GM20000 (cell line): ENCODE results near the gene NTSR2.

Source experiments
- DNase-seq: peaks from one replicate; pipeline ENCODE4 v3.0.0; 2012; ENCODE audit warnings: low spot score
- CTCF ChIP-seq: IDR thresholded peaks from 2 replicates; pipeline ENCODE4 v1.5.1; 2012; ENCODE audit warnings: mild to moderate bottlenecking, control low read depth; ENCODE audit errors: extremely low read depth, missing control alignments

NTSR2 gene

DNA sequence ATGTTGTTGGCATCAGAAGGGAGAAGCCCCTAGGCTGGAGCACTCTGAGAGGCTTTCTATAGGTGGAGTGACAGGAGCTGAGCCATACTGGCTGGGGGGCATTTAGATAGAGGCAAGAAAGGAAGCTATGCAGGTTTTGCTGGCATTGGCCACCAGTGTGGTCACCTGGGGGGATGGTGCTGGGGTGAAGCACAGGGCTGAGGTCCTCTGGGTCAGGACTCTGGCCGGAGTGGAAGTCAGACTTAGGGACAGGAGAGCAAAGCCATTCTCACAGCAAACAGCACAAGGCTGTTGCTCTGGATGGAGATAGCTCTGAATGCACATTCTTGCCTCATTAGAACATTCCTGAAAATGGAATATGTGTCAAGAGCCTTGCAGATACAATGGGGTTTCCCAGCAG, 47.4 kb downstream of the NTSR2 start:
- TF ChIP-seq CTCF, result no peak
- DNase-seq, result no peak

DNA sequence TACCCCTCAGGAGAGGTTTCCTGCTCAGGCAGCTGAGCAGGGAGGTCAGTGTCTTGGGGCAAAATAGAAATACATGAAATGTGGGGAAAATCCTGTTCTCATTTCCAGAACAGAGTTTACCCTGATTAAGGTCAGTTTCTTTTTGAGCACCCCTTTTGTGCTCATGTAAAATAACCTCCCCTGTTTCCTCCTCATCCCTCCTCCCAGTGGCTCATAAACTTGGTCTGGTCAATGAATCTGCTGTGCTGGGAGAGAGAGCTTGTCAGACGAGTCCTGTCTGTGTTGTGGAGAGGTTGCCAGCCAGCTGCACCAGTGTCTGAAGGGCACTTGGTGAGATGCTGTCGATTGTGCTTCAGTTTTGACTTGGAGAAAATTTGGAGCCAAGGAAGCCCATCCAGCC, 48.6 kb downstream of the NTSR2 start:
- no peak for DNase-seq
- TF ChIP-seq CTCF, result no peak

DNA sequence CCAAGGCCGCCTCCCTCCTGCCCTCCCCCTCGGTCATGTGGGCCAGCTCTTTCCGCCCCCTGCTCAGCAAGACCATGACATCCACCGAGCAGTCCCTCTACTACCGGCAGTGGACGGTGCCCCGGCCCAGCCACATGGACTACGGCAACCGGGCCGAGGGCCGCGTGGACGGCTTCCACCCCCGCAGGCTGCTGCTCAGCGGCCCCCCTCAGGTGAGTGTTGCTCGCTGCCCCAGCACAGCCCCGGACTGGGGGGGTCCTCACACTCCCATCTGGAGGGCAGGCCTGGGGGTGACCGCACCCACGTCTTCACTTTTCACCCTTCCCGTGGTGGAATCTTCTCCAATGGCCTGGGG, 51.3 kb downstream of the NTSR2 start:
- DNase-seq, result no peak
- no peak for TF ChIP-seq CTCF

DNA sequence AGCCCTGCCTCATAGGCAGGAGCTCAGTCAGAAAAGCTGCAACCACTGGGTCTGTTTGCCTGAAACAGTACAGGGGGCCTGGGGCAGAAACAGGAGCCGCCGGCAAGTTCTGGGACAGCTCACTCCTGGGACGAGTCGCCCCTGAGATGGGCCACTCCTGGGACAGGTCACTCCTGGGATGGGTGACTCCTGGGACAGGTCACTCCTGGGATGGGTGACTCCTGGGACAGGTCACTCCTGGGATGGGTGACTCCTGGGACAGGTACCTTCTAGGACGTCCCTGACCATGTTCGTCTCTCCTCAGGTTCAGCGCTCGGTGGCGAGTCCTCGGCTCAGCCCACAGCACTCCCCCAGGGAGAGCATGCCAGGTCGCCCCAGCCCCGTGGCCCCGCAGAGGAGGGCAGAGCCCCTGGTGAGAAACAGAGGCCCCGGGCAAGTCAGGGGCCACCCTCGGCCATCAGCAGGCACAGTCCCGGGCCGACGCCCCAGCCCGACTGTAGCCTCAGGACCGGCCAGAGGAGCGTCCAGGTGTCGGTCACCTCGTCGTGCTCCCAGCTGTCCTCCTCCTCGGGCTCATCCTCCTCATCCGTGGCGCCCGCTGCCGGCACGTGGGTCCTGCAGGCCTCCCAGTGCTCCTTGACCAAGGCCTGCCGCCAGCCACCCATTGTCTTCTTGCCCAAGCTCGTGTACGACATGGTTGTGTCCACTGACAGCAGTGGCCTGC, 51.8 kb downstream of the NTSR2 start:
- no peak for DNase-seq
- no peak for TF ChIP-seq CTCF

- no peak for TF ChIP-seq CTCF
- DNase-seq, result no peak
Measured at GRCh38 chr2:11617527-11617926, 52.5 kb downstream of the NTSR2 start.

GRCh38 chr2:11616851-11617415, 53.1 kb downstream of the NTSR2 start:
- TF ChIP-seq CTCF, result no peak
- no peak for DNase-seq

DNA sequence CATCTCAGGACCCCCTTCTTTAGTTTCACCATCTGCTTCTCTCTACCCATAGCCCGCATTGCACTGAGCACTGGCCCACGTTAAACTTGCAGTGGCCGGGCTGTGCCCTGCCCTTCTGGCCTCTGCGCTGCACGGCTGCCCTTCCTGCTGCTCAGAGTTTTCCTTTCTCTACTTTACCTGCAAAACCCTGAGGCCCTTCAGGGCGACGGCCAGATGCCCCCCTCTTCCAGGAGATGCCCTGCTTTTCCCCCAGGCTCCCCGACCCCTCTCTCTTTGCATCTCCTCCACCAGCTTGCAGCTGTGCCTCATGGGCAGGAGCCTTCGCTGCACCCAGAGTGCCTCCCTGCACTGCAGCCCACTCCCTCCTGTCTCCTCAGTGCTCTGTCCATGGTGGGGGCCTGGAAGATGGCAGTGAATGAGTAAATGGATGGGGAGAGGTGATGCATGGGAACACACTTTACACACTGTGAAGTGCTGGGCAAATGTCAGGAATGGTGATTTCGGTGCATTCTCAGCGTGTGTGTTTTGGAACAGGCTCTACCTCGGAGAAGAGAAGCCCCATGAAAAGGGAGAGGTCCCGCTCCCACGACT, 53.8 kb downstream of the NTSR2 start:
- DNase-seq, result no peak
- no peak for TF ChIP-seq CTCF
